HepG2 (cell line): ENCODE results near the gene C3orf22. TPM values are rescaled to one million over a fixed set of nuclear protein-coding genes. Genes with fewer than 3 reads are reported as not detected.

Experiments
- ARNT ChIP-seq: fragments of 450-650 bp; IDR thresholded peaks from 2 replicates; pipeline ENCODE4 v1.6.1; 2017
- FOXP4 ChIP-seq: sonication (generic); formaldehyde crosslinking; IDR thresholded peaks from 2 replicates; pipeline ENCODE4 v1.4.0; 2020; ENCODE audit warnings: missing genetic modification reagents
- HBP1 ChIP-seq: IDR thresholded peaks from 2 replicates; pipeline ENCODE4 v1.6.1; 2016; ENCODE audit warnings: low read depth, control low read depth
- JARID2 ChIP-seq: sonication (generic); formaldehyde crosslinking; IDR thresholded peaks from 2 replicates; pipeline ENCODE4 v1.8.1; 2023; ENCODE audit warnings: missing genetic modification reagents, inconsistent platforms; ENCODE audit not compliant: insufficient replicate concordance
- PHF20 ChIP-seq: sonication (generic); formaldehyde crosslinking; IDR thresholded peaks from 2 replicates; pipeline ENCODE4 v1.5.0; 2020; ENCODE audit warnings: mild to moderate bottlenecking, missing genetic modification reagents
- RAD21 ChIP-seq: fragments of 450-650 bp; formaldehyde crosslinking; IDR thresholded peaks from 2 replicates; pipeline ENCODE4 v1.5.0; 2020; ENCODE audit warnings: mild to moderate bottlenecking
- SMAD3 ChIP-seq: sonication (generic); formaldehyde crosslinking; IDR thresholded peaks from 2 replicates; pipeline ENCODE4 v1.4.0; 2020; ENCODE audit warnings: missing genetic modification reagents
- THAP9 ChIP-seq: sonication (generic); formaldehyde crosslinking; IDR thresholded peaks from 2 replicates; pipeline ENCODE4; 2020; ENCODE audit warnings: missing genetic modification reagents, mild to moderate bottlenecking, borderline replicate concordance
- ZBTB8A ChIP-seq: sonication (generic); formaldehyde crosslinking; IDR thresholded peaks from 2 replicates; pipeline ENCODE4 v1.4.0; 2020; ENCODE audit warnings: mild to moderate bottlenecking, low read depth, missing genetic modification reagents, borderline replicate concordance
- ZNF224 ChIP-seq: sonication (generic); formaldehyde crosslinking; IDR thresholded peaks from 2 replicates; pipeline ENCODE4 v1.5.0; 2020; ENCODE audit warnings: mild to moderate bottlenecking, missing genetic modification reagents
- ZNF709 ChIP-seq: sonication (generic); formaldehyde crosslinking; IDR thresholded peaks from 2 replicates; pipeline ENCODE4 v1.5.0; 2020; ENCODE audit warnings: mild to moderate bottlenecking, missing genetic modification reagents
- ZNF747 ChIP-seq: sonication (generic); formaldehyde crosslinking; IDR thresholded peaks from 2 replicates; pipeline ENCODE4 v1.8.1; 2023; ENCODE audit warnings: missing genetic modification reagents, mild to moderate bottlenecking, borderline replicate concordance
- polyA plus RNA-seq, 8 experiments: library from polyadenylated mRNA; depleted of rRNA in 3 of 8; stranded (reverse) in 7 of 8; unstranded in 1 of 8; fragments of >200 nt; fragmentation: Illumina TruSeq in 4 of 8; extraction: Trizol in 4 of 8; gene quantifications; 2 replicates each; pipeline versions ENCODE4 v1.2.1 to v1.2.3, GENCODE V29; 2011 to 2016; ENCODE audit warnings: low read depth in 4 of 8, missing spikeins in 1 of 8, mixed read lengths in 1 of 8; ENCODE audit not compliant: insufficient read depth in 1 of 8
- total RNA-seq, 5 experiments: library from RNA; depleted of rRNA; stranded (reverse); fragments of >200 nt; fragmentation: Illumina TruSeq; extraction: Trizol; gene quantifications; 2 replicates each; pipeline ENCODE4 v1.2.3, GENCODE V29; 2016; ENCODE audit warnings: low read depth in 1 of 5
- TF ChIP-seq, protein P1 (sequence below): sonication (generic); formaldehyde crosslinking; IDR thresholded peaks from 2 replicates; pipeline ENCODE4 v1.5.1; 2020; ENCODE audit warnings: mild to moderate bottlenecking, missing genetic modification reagents, moderate library complexity
- TF ChIP-seq, protein P2 (sequence below): sonication (generic); formaldehyde crosslinking; IDR thresholded peaks from 2 replicates; pipeline ENCODE4 v1.8.0; 2022; ENCODE audit warnings: mild to moderate bottlenecking, missing genetic modification reagents, borderline replicate concordance

Gene C3orf22
- total and polyA plus RNA-seq, 2 of the 13 experiments (the other 11 are each of a cell fraction or from before 2014, with no cell fraction given), result not detected

- TF ChIP-seq, protein P1, sequence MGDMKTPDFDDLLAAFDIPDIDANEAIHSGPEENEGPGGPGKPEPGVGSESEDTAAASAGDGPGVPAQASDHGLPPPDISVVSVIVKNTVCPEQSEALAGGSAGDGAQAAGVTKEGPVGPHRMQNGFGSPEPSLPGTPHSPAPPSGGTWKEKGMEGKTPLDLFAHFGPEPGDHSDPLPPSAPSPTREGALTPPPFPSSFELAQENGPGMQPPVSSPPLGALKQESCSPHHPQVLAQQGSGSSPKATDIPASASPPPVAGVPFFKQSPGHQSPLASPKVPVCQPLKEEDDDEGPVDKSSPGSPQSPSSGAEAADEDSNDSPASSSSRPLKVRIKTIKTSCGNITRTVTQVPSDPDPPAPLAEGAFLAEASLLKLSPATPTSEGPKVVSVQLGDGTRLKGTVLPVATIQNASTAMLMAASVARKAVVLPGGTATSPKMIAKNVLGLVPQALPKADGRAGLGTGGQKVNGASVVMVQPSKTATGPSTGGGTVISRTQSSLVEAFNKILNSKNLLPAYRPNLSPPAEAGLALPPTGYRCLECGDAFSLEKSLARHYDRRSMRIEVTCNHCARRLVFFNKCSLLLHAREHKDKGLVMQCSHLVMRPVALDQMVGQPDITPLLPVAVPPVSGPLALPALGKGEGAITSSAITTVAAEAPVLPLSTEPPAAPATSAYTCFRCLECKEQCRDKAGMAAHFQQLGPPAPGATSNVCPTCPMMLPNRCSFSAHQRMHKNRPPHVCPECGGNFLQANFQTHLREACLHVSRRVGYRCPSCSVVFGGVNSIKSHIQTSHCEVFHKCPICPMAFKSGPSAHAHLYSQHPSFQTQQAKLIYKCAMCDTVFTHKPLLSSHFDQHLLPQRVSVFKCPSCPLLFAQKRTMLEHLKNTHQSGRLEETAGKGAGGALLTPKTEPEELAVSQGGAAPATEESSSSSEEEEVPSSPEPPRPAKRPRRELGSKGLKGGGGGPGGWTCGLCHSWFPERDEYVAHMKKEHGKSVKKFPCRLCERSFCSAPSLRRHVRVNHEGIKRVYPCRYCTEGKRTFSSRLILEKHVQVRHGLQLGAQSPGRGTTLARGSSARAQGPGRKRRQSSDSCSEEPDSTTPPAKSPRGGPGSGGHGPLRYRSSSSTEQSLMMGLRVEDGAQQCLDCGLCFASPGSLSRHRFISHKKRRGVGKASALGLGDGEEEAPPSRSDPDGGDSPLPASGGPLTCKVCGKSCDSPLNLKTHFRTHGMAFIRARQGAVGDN, result peak; percentile 79
- TF ChIP-seq THAP9, result no peak
- no peak for TF ChIP-seq RAD21 (CRISPR knock-in tag)
- TF ChIP-seq PHF20 (CRISPR knock-in tag), result no peak
- TF ChIP-seq ZNF224 (CRISPR knock-in tag), result no peak
- TF ChIP-seq FOXP4, result peak; percentile 77
- TF ChIP-seq JARID2 (CRISPR knock-in tag), result no peak
- no peak for TF ChIP-seq SMAD3 (CRISPR knock-in tag)
- TF ChIP-seq, protein P2, sequence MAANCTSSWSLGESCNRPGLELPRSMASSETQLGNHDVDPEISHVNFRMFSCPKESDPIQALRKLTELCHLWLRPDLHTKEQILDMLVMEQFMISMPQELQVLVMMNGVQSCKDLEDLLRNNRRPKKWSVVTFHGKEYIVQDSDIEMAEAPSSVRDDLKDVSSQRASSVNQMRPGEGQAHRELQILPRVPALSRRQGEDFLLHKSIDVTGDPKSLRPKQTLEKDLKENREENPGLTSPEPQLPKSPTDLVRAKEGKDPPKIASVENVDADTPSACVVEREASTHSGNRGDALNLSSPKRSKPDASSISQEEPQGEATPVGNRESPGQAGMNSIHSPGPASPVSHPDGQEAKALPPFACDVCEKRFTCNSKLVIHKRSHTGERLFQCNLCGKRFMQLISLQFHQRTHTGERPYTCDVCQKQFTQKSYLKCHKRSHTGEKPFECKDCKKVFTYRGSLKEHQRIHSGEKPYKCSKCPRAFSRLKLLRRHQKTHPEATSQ (CRISPR knock-in tag), result no peak
- no peak for TF ChIP-seq ZNF747 (CRISPR knock-in tag)
- no peak for TF ChIP-seq HBP1 (CRISPR knock-in tag)
- TF ChIP-seq ZBTB8A, result no peak
- TF ChIP-seq ARNT, result no peak
- no peak for TF ChIP-seq ZNF709 (CRISPR knock-in tag)
Observed at GRCh38 chr3:126517291-126517951, 41.3 kb downstream of the C3orf22 start, which contains the start of gene UROC1 (continued).
